HEK293 (cell line): ENCODE data around the gene RBMY1A1.

Experiments
- CTCF ChIP-seq: fragments of 450-650 bp; formaldehyde crosslinking; IDR thresholded peaks from 2 replicates; pipeline ENCODE4 v1.5.1; 2016; ENCODE audit warnings: missing biosample characterization, missing genetic modification characterization
- MZF1 ChIP-seq: fragments of 450-650 bp; formaldehyde crosslinking; IDR thresholded peaks from 2 replicates; pipeline ENCODE4 v1.5.1; 2017; ENCODE audit warnings: missing biosample characterization, missing genetic modification characterization, borderline replicate concordance
- PRDM4 ChIP-seq: fragments of 450-650 bp; formaldehyde crosslinking; IDR thresholded peaks from 2 replicates; pipeline ENCODE4 v1.5.1; 2017; ENCODE audit warnings: missing biosample characterization, missing genetic modification characterization
- REPIN1 ChIP-seq: fragments of 450-650 bp; formaldehyde crosslinking; IDR thresholded peaks from 2 replicates; pipeline ENCODE4 v1.5.1; 2017; ENCODE audit warnings: missing biosample characterization, missing genetic modification characterization, low read depth
- YY1 ChIP-seq: fragments of 450-650 bp; formaldehyde crosslinking; IDR thresholded peaks from 2 replicates; pipeline ENCODE4 v1.5.1; 2018; ENCODE audit warnings: missing biosample characterization, missing genetic modification characterization
- ZBTB11 ChIP-seq: fragments of 450-650 bp; formaldehyde crosslinking; conservative IDR thresholded peaks from 2 replicates; pipeline ENCODE4 v1.5.1; 2016; ENCODE audit warnings: low read depth, missing biosample characterization, missing genetic modification characterization
- ZFP3 ChIP-seq: fragments of 450-650 bp; formaldehyde crosslinking; IDR thresholded peaks from 2 replicates; pipeline ENCODE4 v1.5.1; 2016; ENCODE audit warnings: low read depth, missing biosample characterization, missing genetic modification characterization
- ZFP69B ChIP-seq: fragments of 450-650 bp; formaldehyde crosslinking; IDR thresholded peaks from 2 replicates; pipeline ENCODE4 v1.5.1; 2016; ENCODE audit warnings: missing biosample characterization, missing genetic modification characterization
- ZNF140 ChIP-seq: fragments of 450-650 bp; formaldehyde crosslinking; IDR thresholded peaks from 2 replicates; pipeline ENCODE4 v1.5.1; 2016; ENCODE audit warnings: missing biosample characterization, missing genetic modification characterization
- ZNF184 ChIP-seq: fragments of 450-650 bp; IDR thresholded peaks from 2 replicates; pipeline ENCODE4 v1.5.1; 2018; ENCODE audit warnings: missing biosample characterization, mild to moderate bottlenecking, missing genetic modification characterization
- ZNF362 ChIP-seq: fragments of 450-650 bp; formaldehyde crosslinking; IDR thresholded peaks from 2 replicates; pipeline ENCODE4 v1.5.1; 2016; ENCODE audit warnings: missing biosample characterization, missing genetic modification characterization
- ZNF394 ChIP-seq: fragments of 450-650 bp; formaldehyde crosslinking; IDR thresholded peaks from 2 replicates; pipeline ENCODE4 v1.5.1; 2016; ENCODE audit warnings: missing biosample characterization, missing genetic modification characterization, mild to moderate bottlenecking, moderate library complexity, borderline replicate concordance
- ZNF785 ChIP-seq: fragments of 450-650 bp; formaldehyde crosslinking; IDR thresholded peaks from 2 replicates; pipeline ENCODE4 v1.5.1; 2016; ENCODE audit warnings: missing biosample characterization, missing genetic modification characterization
- ZNF843 ChIP-seq: fragments of 450-650 bp; formaldehyde crosslinking; IDR thresholded peaks from 2 replicates; pipeline ENCODE4 v1.5.1; 2016; ENCODE audit warnings: missing biosample characterization, missing genetic modification characterization

- TF ChIP-seq ZNF394 (tag by site-specific recombination) = no peak
- TF ChIP-seq ZNF362 (tag by site-specific recombination) = no peak
- no peak for TF ChIP-seq ZNF184 (tag by site-specific recombination)
- TF ChIP-seq CTCF (tag by site-specific recombination) = no peak
- TF ChIP-seq ZNF785 = no peak
- no peak for TF ChIP-seq ZNF843 (tag by site-specific recombination)
- TF ChIP-seq ZFP69B (tag by site-specific recombination) = no peak
- TF ChIP-seq MZF1 = no peak
- TF ChIP-seq ZFP3 (tag by site-specific recombination) = no peak
- no peak for TF ChIP-seq ZBTB11
- TF ChIP-seq PRDM4 (tag by site-specific recombination) = no peak
- no peak for TF ChIP-seq REPIN1 (tag by site-specific recombination)
- TF ChIP-seq YY1 (tag by site-specific recombination) = no peak
- no peak for TF ChIP-seq ZNF140
Observed at GRCh38 chrY:21585449-21585848, 50.8 kb downstream of the RBMY1A1 start.
